ENCODE measurements around the gene ZNF574.
A peak's percentile ranks its signal among the peaks of the same experiment; 100 is the strongest.

ZNF574 gene

GRCh38 chr19:42117076-42117475, 41.1 kb downstream of the ZNF574 start:
- peaks cover 23% of the 10 kb centered on the region for H3K4me1 Mint-ChIP-seq
- ATAC-seq (replicated peaks; ENCODE audit: extremely low read depth, poor library complexity, severe bottlenecking) (no peak), DNase-seq (ENCODE audit: low spot score in 2 of 2) (no peak)
- H3K27ac Mint-ChIP-seq (ENCODE audit: low read depth): no peak overlapping the region
- H3K4me3 Mint-ChIP-seq: no peak overlapping the region
- H3K36me3 Mint-ChIP-seq (ENCODE audit: insufficient read depth): peaks cover 18% of the 10 kb centered on the region
- H3K27me3 Mint-ChIP-seq: no peaks in the 10 kb centered on the region
- H3K9me3 Mint-ChIP-seq: no peaks in the 10 kb centered on the region

GRCh38 chr19:42120276-42120980, 44.5 kb downstream of the ZNF574 start:
- Mint-ChIP-seq H3K9me3 (no peaks in the 10 kb centered on the region), H3K27ac (ENCODE audit: low read depth) (peak overlapping the region; percentile 95), H3K4me3 (peak overlapping the region; percentile 8), H3K36me3 (ENCODE audit: insufficient read depth) (peaks cover 11% of the 10 kb centered on the region), H3K27me3 (no peaks in the 10 kb centered on the region), H3K4me1 (peaks cover 46% of the 10 kb centered on the region)
- DNase-seq (ENCODE audit: low spot score in 2 of 2) (no peak), ATAC-seq (replicated peaks; ENCODE audit: extremely low read depth, poor library complexity, severe bottlenecking) (no peak)

- peak overlapping the region; percentile 69 for H3K4me3 Mint-ChIP-seq
- no peaks in the 10 kb centered on the region for H3K9me3 Mint-ChIP-seq
- H3K4me1 Mint-ChIP-seq: peaks cover 52% of the 10 kb centered on the region
- H3K36me3 Mint-ChIP-seq (ENCODE audit: insufficient read depth): peaks cover 10% of the 10 kb centered on the region
- DNase-seq (ENCODE audit: low spot score in 2 of 2) (no peak), ATAC-seq (replicated peaks; ENCODE audit: extremely low read depth, poor library complexity, severe bottlenecking) (no peak)
- H3K27ac Mint-ChIP-seq (ENCODE audit: low read depth): peak overlapping the region; percentile 95
- no peaks in the 10 kb centered on the region for H3K27me3 Mint-ChIP-seq
These were observed 45.2 kb downstream of the ZNF574 start for GRCh38 chr19:42121036-42121621.

GRCh38 chr19:42121656-42122069, 45.7 kb downstream of the ZNF574 start:
- Mint-ChIP-seq H3K27me3 (no peaks in the 10 kb centered on the region), H3K9me3 (no peaks in the 10 kb centered on the region), H3K4me3 (peak overlapping the region; percentile 69), H3K36me3 (ENCODE audit: insufficient read depth) (peaks cover 10% of the 10 kb centered on the region), H3K4me1 (peaks cover 52% of the 10 kb centered on the region), H3K27ac (ENCODE audit: low read depth) (peak overlapping the region; percentile 95)
- peak in 1 of 2 donors; percentile 50 for DNase-seq (ENCODE audit: low spot score in 2 of 2)
- peak; percentile 57 for ATAC-seq (replicated peaks; ENCODE audit: extremely low read depth, poor library complexity, severe bottlenecking)

- Mint-ChIP-seq H3K9me3 (no peaks in the 10 kb centered on the region), H3K27me3 (no peaks in the 10 kb centered on the region), H3K27ac (ENCODE audit: low read depth) (peak overlapping the region; percentile 95), H3K4me3 (peak overlapping the region; percentile 69), H3K36me3 (ENCODE audit: insufficient read depth) (peaks cover 6% of the 10 kb centered on the region), H3K4me1 (peaks cover 58% of the 10 kb centered on the region)
- ATAC-seq (replicated peaks; ENCODE audit: extremely low read depth, poor library complexity, severe bottlenecking) (peak; percentile 29), DNase-seq (ENCODE audit: low spot score in 2 of 2) (no peak)
These were observed 47.0 kb downstream of the ZNF574 start for GRCh38 chr19:42122691-42123607.

- no peaks in the 10 kb centered on the region for H3K27me3 Mint-ChIP-seq
- DNase-seq (ENCODE audit: low spot score in 2 of 2) (no peak), ATAC-seq (replicated peaks; ENCODE audit: extremely low read depth, poor library complexity, severe bottlenecking) (no peak)
- H3K36me3 Mint-ChIP-seq (ENCODE audit: insufficient read depth): peaks cover 5% of the 10 kb centered on the region
- peak overlapping the region; percentile 95 for H3K27ac Mint-ChIP-seq (ENCODE audit: low read depth)
- peaks cover 59% of the 10 kb centered on the region for H3K4me1 Mint-ChIP-seq
- H3K9me3 Mint-ChIP-seq: no peaks in the 10 kb centered on the region
- peak overlapping the region; percentile 69 for H3K4me3 Mint-ChIP-seq
These were observed 47.8 kb downstream of the ZNF574 start for GRCh38 chr19:42123765-42124164.

GRCh38 chr19:42124386-42124901, 48.5 kb downstream of the ZNF574 start:
- no peak overlapping the region for H3K4me3 Mint-ChIP-seq
- DNase-seq (ENCODE audit: low spot score in 2 of 2) (no peak), ATAC-seq (replicated peaks; ENCODE audit: extremely low read depth, poor library complexity, severe bottlenecking) (no peak)
- H3K9me3 Mint-ChIP-seq: no peaks in the 10 kb centered on the region
- H3K36me3 Mint-ChIP-seq (ENCODE audit: insufficient read depth): peaks cover 6% of the 10 kb centered on the region
- H3K27ac Mint-ChIP-seq (ENCODE audit: low read depth): no peak overlapping the region
- H3K4me1 Mint-ChIP-seq: peaks cover 57% of the 10 kb centered on the region
- H3K27me3 Mint-ChIP-seq: no peaks in the 10 kb centered on the region

- peaks cover 6% of the 10 kb centered on the region for H3K36me3 Mint-ChIP-seq (ENCODE audit: insufficient read depth)
- peak overlapping the region; percentile 70 for H3K27ac Mint-ChIP-seq (ENCODE audit: low read depth)
- peaks cover 65% of the 10 kb centered on the region for H3K4me1 Mint-ChIP-seq
- H3K9me3 Mint-ChIP-seq: no peaks in the 10 kb centered on the region
- DNase-seq (ENCODE audit: low spot score in 2 of 2) (no peak), ATAC-seq (replicated peaks; ENCODE audit: extremely low read depth, poor library complexity, severe bottlenecking) (no peak)
- H3K27me3 Mint-ChIP-seq: no peaks in the 10 kb centered on the region
- H3K4me3 Mint-ChIP-seq: no peak overlapping the region
These were observed 49.6 kb downstream of the ZNF574 start for GRCh38 chr19:42125536-42125935.

- Mint-ChIP-seq H3K27me3 (no peaks in the 10 kb centered on the region), H3K4me1 (peaks cover 68% of the 10 kb centered on the region), H3K36me3 (ENCODE audit: insufficient read depth) (peaks cover 4% of the 10 kb centered on the region), H3K4me3 (no peak overlapping the region), H3K9me3 (no peaks in the 10 kb centered on the region), H3K27ac (ENCODE audit: low read depth) (peak overlapping the region; percentile 70)
- no peak for ATAC-seq (replicated peaks; ENCODE audit: extremely low read depth, poor library complexity, severe bottlenecking)
- no peak for DNase-seq (ENCODE audit: low spot score in 2 of 2)
These were observed 50.6 kb downstream of the ZNF574 start for GRCh38 chr19:42126574-42126973.

- peaks cover 67% of the 10 kb centered on the region for H3K4me1 Mint-ChIP-seq
- no peaks in the 10 kb centered on the region for H3K27me3 Mint-ChIP-seq
- peaks cover 10% of the 10 kb centered on the region for H3K36me3 Mint-ChIP-seq (ENCODE audit: insufficient read depth)
- peak overlapping the region; percentile 26 for H3K27ac Mint-ChIP-seq (ENCODE audit: low read depth)
- ATAC-seq (replicated peaks; ENCODE audit: extremely low read depth, poor library complexity, severe bottlenecking): no peak
- no peaks in the 10 kb centered on the region for H3K9me3 Mint-ChIP-seq
- H3K4me3 Mint-ChIP-seq: peak overlapping the region; percentile 74
- no peak for DNase-seq (ENCODE audit: low spot score in 2 of 2)
These were observed 53.7 kb downstream of the ZNF574 start for GRCh38 chr19:42129399-42130253.

- H3K4me1 Mint-ChIP-seq: peaks cover 62% of the 10 kb centered on the region
- H3K4me3 Mint-ChIP-seq: peak overlapping the region; percentile 74
- DNase-seq (ENCODE audit: low spot score in 2 of 2): no peak
- ATAC-seq (replicated peaks; ENCODE audit: extremely low read depth, poor library complexity, severe bottlenecking): no peak
- no peaks in the 10 kb centered on the region for H3K27me3 Mint-ChIP-seq
- peak overlapping the region; percentile 26 for H3K27ac Mint-ChIP-seq (ENCODE audit: low read depth)
- peaks cover 10% of the 10 kb centered on the region for H3K36me3 Mint-ChIP-seq (ENCODE audit: insufficient read depth)
- H3K9me3 Mint-ChIP-seq: no peaks in the 10 kb centered on the region
These were observed 54.2 kb downstream of the ZNF574 start for GRCh38 chr19:42130254-42130573.
